Measurements from ENCODE around the gene C1orf115. TPM values are rescaled to one million over a fixed set of nuclear protein-coding genes. Genes with fewer than 3 reads are reported as not detected.

C1orf115 gene
- total and polyA plus RNA-seq, 2 donors from 2014 or later = 29.0 to 53.8 TPM

- FAIRE-seq = no peak
- Histone ChIP-seq H3K9ac (ENCODE audit: low read length in 3 of 3) (no peak overlapping the region), H3K27me3 (ENCODE audit: control insufficient read depth, insufficient read depth, low read length) (no peaks in the 10 kb centered on the region), H3K36me3 (ENCODE audit: control insufficient read depth in 2 of 3, insufficient read depth in 3 of 3, low read length in 3 of 3) (peaks cover 0 to 5% (median 0%) of the 10 kb centered on the region in 3 donors), H3K4me1 (ENCODE audit: control insufficient read depth in 2 of 3, insufficient read depth in 2 of 3, low read depth in 1 of 3, low read length in 3 of 3) (peaks cover 0 to 21% (median 20%) of the 10 kb centered on the region in 3 donors), H3K9me3 (ENCODE audit: control insufficient read depth in 2 of 3, insufficient read depth in 1 of 3, low read length in 3 of 3) (no peaks in the 10 kb centered on the region), H3K4me3 (ENCODE audit: low read length in 3 of 3) (no peak overlapping the region), H3K27ac (ENCODE audit: low read depth in 2 of 2, low read length in 2 of 2) (no peak overlapping the region)
- TF ChIP-seq CTCF (IDR thresholded peaks at IDR 0.05; ENCODE audit: borderline replicate concordance, extremely low read depth, insufficient read depth) = no peak
- no peak for DNase-seq
- intact Hi-C loops (cut with DNase I) = no loop called here
Observed at GRCh38 chr1:220695426-220695825, 5.3 kb downstream of the C1orf115 start.

- Histone ChIP-seq H3K36me3 (ENCODE audit: control insufficient read depth in 2 of 3, insufficient read depth in 3 of 3, low read length in 3 of 3) (peaks cover 0 to 5% (median 0%) of the 10 kb centered on the region in 3 donors), H3K9ac (ENCODE audit: low read length in 3 of 3) (no peak overlapping the region), H3K4me1 (ENCODE audit: control insufficient read depth in 2 of 3, insufficient read depth in 2 of 3, low read depth in 1 of 3, low read length in 3 of 3) (peaks cover 0 to 28% (median 20%) of the 10 kb centered on the region in 3 donors), H3K4me3 (ENCODE audit: low read length in 3 of 3) (no peak overlapping the region), H3K27ac (ENCODE audit: low read depth in 2 of 2, low read length in 2 of 2) (no peak overlapping the region), H3K27me3 (ENCODE audit: control insufficient read depth, insufficient read depth, low read length) (no peaks in the 10 kb centered on the region), H3K9me3 (ENCODE audit: control insufficient read depth in 2 of 3, insufficient read depth in 1 of 3, low read length in 3 of 3) (no peaks in the 10 kb centered on the region)
- FAIRE-seq (no peak), DNase-seq (no peak)
- TF ChIP-seq CTCF (IDR thresholded peaks at IDR 0.05; ENCODE audit: borderline replicate concordance, extremely low read depth, insufficient read depth) = no peak
- intact Hi-C loops (cut with DNase I) = no loop called here
Observed at GRCh38 chr1:220696226-220696862, 6.2 kb downstream of the C1orf115 start.

- TF ChIP-seq CTCF (IDR thresholded peaks at IDR 0.05; ENCODE audit: borderline replicate concordance, extremely low read depth, insufficient read depth) = no peak
- Histone ChIP-seq H3K27me3 (ENCODE audit: control insufficient read depth, insufficient read depth, low read length) (no peaks in the 10 kb centered on the region), H3K4me1 (ENCODE audit: control insufficient read depth in 2 of 3, insufficient read depth in 2 of 3, low read depth in 1 of 3, low read length in 3 of 3) (peaks cover 0 to 27% (median 20%) of the 10 kb centered on the region in 3 donors), H3K27ac (ENCODE audit: low read depth in 2 of 2, low read length in 2 of 2) (no peak overlapping the region), H3K4me3 (ENCODE audit: low read length in 3 of 3) (no peak overlapping the region), H3K9me3 (ENCODE audit: control insufficient read depth in 2 of 3, insufficient read depth in 1 of 3, low read length in 3 of 3) (no peaks in the 10 kb centered on the region), H3K9ac (ENCODE audit: low read length in 3 of 3) (no peak overlapping the region), H3K36me3 (ENCODE audit: control insufficient read depth in 2 of 3, insufficient read depth in 3 of 3, low read length in 3 of 3) (peaks cover 0 to 5% (median 0%) of the 10 kb centered on the region in 3 donors)
- FAIRE-seq (no peak), DNase-seq (no peak)
- intact Hi-C loops (cut with DNase I) = no loop called here
Observed at GRCh38 chr1:220696863-220697231, 6.7 kb downstream of the C1orf115 start.

All from kidney (tissue), 14 donors.